Neural cell (in vitro differentiated cells): ENCODE results near the gene SLC10A7.

Experiments
- EZH2 ChIP-seq: fragments of 200-600, 300-800 bp; shearing (Covaris generic), sonication (generic); IDR thresholded peaks from 2 replicates; pipeline ENCODE4 v1.6.1; 2014; ENCODE audit warnings: antibody characterized with exemption, low read length, borderline replicate concordance, mild to moderate bottlenecking; ENCODE audit not compliant: insufficient read depth, poor library complexity, severe bottlenecking
- POLR2AphosphoS5 ChIP-seq: IDR thresholded peaks from 2 replicates; pipeline ENCODE4 v1.6.1; 2012
- RAD21 ChIP-seq: fragments of 450-650 bp; conservative IDR thresholded peaks from 2 replicates; pipeline ENCODE4 v1.6.1; 2014; ENCODE audit warnings: antibody characterized with exemption, mild to moderate bottlenecking, moderate library complexity
- TF ChIP-seq, protein P1 (sequence below): IDR thresholded peaks from 2 replicates; pipeline ENCODE4 v1.6.1; 2012; ENCODE audit warnings: borderline replicate concordance
- TF ChIP-seq, protein P2 (sequence below): fragments of 450-650 bp; IDR thresholded peaks from 2 replicates; pipeline ENCODE4 v1.5.1; 2014; ENCODE audit warnings: antibody characterized with exemption, mild to moderate bottlenecking, moderate library complexity; ENCODE audit not compliant: poor library complexity, severe bottlenecking

DNA sequence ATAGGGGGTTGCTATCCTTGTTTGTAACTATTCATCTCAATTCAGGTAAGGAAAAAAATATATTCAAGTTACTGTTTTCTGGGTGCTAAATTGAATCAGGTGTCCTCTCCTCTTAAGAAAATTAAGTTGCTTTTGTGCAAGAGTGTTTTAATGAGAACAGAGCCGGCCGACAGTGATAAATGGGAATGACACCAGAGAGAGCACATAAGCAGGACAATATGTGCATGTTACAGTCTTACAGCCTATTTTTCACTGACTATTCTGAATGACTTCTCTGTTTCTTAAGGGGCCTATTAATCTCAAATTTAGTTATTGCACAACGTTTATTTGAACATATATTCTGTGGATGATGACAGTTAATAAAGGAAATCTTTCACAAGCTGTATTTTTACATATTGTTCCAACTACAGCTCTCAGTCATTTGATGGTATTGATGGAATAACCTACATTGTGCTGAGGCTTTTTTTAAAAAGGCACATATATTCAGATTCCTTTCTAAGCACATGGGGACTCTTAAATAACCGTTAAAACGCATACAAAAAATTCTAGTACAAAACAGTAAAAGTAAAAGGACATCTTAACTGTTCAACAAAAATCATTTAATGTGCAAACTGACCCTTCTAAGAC is 68.4 kb downstream of the SLC10A7 start:
- TF ChIP-seq, protein P1, sequence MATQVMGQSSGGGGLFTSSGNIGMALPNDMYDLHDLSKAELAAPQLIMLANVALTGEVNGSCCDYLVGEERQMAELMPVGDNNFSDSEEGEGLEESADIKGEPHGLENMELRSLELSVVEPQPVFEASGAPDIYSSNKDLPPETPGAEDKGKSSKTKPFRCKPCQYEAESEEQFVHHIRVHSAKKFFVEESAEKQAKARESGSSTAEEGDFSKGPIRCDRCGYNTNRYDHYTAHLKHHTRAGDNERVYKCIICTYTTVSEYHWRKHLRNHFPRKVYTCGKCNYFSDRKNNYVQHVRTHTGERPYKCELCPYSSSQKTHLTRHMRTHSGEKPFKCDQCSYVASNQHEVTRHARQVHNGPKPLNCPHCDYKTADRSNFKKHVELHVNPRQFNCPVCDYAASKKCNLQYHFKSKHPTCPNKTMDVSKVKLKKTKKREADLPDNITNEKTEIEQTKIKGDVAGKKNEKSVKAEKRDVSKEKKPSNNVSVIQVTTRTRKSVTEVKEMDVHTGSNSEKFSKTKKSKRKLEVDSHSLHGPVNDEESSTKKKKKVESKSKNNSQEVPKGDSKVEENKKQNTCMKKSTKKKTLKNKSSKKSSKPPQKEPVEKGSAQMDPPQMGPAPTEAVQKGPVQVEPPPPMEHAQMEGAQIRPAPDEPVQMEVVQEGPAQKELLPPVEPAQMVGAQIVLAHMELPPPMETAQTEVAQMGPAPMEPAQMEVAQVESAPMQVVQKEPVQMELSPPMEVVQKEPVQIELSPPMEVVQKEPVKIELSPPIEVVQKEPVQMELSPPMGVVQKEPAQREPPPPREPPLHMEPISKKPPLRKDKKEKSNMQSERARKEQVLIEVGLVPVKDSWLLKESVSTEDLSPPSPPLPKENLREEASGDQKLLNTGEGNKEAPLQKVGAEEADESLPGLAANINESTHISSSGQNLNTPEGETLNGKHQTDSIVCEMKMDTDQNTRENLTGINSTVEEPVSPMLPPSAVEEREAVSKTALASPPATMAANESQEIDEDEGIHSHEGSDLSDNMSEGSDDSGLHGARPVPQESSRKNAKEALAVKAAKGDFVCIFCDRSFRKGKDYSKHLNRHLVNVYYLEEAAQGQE = no peak
- TF ChIP-seq RAD21 (no peak), EZH2 (no peak), POLR2AphosphoS5 (no peak)
- TF ChIP-seq, protein P2, sequence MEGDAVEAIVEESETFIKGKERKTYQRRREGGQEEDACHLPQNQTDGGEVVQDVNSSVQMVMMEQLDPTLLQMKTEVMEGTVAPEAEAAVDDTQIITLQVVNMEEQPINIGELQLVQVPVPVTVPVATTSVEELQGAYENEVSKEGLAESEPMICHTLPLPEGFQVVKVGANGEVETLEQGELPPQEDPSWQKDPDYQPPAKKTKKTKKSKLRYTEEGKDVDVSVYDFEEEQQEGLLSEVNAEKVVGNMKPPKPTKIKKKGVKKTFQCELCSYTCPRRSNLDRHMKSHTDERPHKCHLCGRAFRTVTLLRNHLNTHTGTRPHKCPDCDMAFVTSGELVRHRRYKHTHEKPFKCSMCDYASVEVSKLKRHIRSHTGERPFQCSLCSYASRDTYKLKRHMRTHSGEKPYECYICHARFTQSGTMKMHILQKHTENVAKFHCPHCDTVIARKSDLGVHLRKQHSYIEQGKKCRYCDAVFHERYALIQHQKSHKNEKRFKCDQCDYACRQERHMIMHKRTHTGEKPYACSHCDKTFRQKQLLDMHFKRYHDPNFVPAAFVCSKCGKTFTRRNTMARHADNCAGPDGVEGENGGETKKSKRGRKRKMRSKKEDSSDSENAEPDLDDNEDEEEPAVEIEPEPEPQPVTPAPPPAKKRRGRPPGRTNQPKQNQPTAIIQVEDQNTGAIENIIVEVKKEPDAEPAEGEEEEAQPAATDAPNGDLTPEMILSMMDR = no peak
